ENCODE data around the gene CIAO2A. TPM values are rescaled to one million over a fixed set of nuclear protein-coding genes. Genes with fewer than 3 reads are reported as not detected.

Gene CIAO2A
- polyA plus RNA-seq, 1 experiment, result 75.8 TPM

DNA sequence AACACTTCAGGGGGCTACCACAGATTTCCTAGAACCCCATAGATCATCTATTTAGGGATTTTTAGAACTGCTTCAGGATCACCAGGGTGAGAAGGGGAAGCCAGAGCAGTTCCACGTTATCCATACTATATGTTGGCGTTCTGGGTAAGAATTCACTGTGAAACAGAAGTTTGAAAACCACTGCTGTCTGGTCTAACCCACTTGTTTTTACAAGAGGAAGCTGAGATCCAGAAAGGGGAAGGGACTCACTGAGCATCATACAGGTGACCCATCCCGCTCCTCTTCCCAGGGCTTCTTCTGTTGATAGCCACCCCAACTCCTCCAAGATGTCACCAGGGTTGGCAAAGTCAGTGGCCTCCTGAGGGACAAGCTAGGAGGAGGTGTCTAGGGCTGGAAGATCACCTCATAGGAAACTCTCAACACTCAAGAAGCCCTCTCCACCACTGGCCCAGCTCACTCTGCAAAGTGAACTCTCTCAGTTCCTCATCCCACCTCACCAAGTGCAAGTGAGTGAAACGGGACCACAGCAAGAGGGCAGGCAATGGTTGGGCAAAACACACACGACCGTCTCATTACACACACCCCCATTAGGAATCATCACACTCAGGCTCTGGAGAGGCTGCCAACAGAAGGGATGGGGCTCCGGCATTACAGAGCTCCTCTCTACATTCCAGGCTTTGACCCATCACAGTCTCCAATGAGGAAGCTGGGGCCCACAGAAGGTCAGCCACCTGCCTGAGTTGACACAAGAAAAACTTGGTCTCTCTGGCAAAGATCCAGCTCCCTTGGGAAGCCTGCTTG, 49.1 kb downstream of the CIAO2A start:
- CTCF ChIA-PET, result interaction anchor here (2.4 kb wide), 1 partner anchor 292 kb away, joined by 31 read pairs; no protein-coding TSS in a partner anchor
- POLR2A ChIA-PET, result no interaction called here
- DNase-seq (ENCODE audit: low read depth, low spot score), result no peak
- Histone ChIP-seq H3K27ac (ENCODE audit: low read depth, low read length) (no peak overlapping the region), H3K27me3 (ENCODE audit: control insufficient read depth, insufficient read depth, low read length) (peaks cover 58% of the 10 kb centered on the region), H3K9me3 (ENCODE audit: control insufficient read depth, insufficient read depth, low read length) (no peaks in the 10 kb centered on the region), H3K4me3 (ENCODE audit: low read depth, low read length) (no peak overlapping the region)
- TF ChIP-seq, protein P1, sequence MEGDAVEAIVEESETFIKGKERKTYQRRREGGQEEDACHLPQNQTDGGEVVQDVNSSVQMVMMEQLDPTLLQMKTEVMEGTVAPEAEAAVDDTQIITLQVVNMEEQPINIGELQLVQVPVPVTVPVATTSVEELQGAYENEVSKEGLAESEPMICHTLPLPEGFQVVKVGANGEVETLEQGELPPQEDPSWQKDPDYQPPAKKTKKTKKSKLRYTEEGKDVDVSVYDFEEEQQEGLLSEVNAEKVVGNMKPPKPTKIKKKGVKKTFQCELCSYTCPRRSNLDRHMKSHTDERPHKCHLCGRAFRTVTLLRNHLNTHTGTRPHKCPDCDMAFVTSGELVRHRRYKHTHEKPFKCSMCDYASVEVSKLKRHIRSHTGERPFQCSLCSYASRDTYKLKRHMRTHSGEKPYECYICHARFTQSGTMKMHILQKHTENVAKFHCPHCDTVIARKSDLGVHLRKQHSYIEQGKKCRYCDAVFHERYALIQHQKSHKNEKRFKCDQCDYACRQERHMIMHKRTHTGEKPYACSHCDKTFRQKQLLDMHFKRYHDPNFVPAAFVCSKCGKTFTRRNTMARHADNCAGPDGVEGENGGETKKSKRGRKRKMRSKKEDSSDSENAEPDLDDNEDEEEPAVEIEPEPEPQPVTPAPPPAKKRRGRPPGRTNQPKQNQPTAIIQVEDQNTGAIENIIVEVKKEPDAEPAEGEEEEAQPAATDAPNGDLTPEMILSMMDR (IDR thresholded peaks at IDR 0.05; ENCODE audit: low read depth, low read length), result no peak

DNA sequence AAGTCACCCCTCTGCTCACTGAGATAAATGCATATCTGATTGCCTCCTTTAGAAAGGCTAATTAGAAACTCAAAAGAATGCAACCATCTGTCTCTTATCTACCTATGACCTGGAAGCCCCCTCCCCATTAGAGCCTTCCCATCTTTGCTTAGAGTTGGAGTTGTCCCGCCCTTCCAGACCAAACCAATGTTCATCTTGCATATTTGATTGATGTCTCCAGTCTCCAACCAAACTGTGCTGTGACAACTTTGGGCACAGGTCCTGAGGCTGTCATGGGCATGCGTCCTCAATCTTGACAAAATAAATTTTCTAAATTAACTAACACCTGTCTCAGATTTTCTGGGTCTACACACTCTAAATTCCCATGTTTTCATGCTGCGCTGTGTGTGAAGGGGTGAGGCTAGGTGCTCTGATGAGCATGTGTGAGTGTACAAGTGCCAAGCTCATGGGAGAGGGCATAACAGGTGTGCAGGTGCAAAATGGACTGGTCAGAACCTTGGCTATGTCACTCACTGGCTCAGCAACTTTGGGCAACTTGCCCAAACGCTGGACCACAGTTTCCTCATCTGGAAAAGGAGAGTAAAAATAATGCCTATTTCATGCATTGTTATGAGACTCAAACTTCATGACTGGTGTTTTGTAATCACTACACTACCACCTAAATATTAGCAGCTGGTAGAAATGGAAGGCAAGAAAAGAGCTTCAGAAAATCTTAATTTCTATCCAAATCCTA, 54.6 kb downstream of the CIAO2A start:
- ChIA-PET POLR2A (no interaction called here), CTCF (interaction anchor here (0.7 to 1.0 kb wide), 2 partner anchors 93 to 287 kb away, joined by 3 read pairs; no protein-coding TSS in a partner anchor)
- H3K27me3 ChIP-seq (ENCODE audit: control insufficient read depth, insufficient read depth, low read length), result peaks cover 25% of the 10 kb centered on the region
- H3K27ac ChIP-seq (ENCODE audit: low read depth, low read length), result no peak overlapping the region
- DNase-seq (ENCODE audit: low read depth, low spot score), result no peak
- TF ChIP-seq, protein P1 (IDR thresholded peaks at IDR 0.05; ENCODE audit: low read depth, low read length), result no peak
- no peak overlapping the region for H3K4me3 ChIP-seq (ENCODE audit: low read depth, low read length)
- H3K9me3 ChIP-seq (ENCODE audit: control insufficient read depth, insufficient read depth, low read length), result no peaks in the 10 kb centered on the region

DNA sequence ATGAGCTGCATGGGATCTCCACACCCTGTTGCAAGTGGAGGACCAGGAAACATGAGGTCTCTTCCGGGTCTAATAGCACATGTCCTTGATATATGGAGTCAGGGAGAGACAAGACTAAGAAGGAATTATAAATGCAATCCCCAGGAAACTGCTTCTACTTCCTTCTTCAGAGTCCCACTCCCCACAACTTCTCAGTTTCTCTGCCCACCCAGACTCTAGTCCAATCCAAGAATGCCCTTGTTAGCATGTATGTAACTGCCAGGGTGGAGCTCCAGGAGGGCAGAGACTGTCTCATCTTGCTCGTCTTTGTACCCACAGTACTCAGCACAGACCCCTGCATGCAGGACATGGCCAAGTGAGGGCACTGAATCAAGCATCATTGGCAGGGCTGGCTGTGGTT, 55.7 kb downstream of the CIAO2A start:
- TF ChIP-seq, protein P1 (IDR thresholded peaks at IDR 0.05; ENCODE audit: low read depth, low read length), result no peak
- no peak for DNase-seq (ENCODE audit: low read depth, low spot score)
- ChIA-PET POLR2A (interaction anchor here (0.6 to 0.7 kb wide), 2 partner anchors 131 to 438 kb away, joined by 4 to 6 read pairs; no protein-coding TSS in a partner anchor), CTCF (no interaction called here)
- H3K4me3 ChIP-seq (ENCODE audit: low read depth, low read length), result no peak overlapping the region
- H3K27ac ChIP-seq (ENCODE audit: low read depth, low read length), result no peak overlapping the region
- peaks cover 21% of the 10 kb centered on the region for H3K27me3 ChIP-seq (ENCODE audit: control insufficient read depth, insufficient read depth, low read length)
- no peaks in the 10 kb centered on the region for H3K9me3 ChIP-seq (ENCODE audit: control insufficient read depth, insufficient read depth, low read length)

DNA sequence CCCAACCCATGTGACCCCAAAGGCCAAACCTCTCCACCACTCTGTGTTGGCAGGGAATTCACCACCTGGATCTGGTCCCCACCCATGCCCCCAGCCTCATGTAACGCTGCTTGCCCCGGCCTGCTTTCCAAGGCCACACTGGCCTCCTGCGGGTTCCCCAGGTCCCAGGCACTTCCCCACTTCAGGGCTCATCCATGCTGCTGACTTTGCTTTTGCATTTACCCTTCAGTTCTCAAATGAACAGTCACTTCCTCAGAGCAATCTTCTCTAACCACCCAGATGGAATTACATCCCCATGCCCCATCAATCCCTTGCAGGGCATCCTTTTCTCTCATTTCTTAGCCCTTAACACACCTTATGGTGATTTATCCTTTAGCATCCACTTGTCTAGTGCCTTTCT, 56.5 kb downstream of the CIAO2A start:
- CTCF ChIA-PET, result interaction anchor here (2.1 kb wide), 1 partner anchor 9 kb away, joined by 9 read pairs; the partner anchor contains the start of gene DAPK2
- Histone ChIP-seq H3K4me3 (ENCODE audit: low read depth, low read length) (no peak overlapping the region), H3K27me3 (ENCODE audit: control insufficient read depth, insufficient read depth, low read length) (peaks cover 13% of the 10 kb centered on the region), H3K27ac (ENCODE audit: low read depth, low read length) (no peak overlapping the region), H3K9me3 (ENCODE audit: control insufficient read depth, insufficient read depth, low read length) (no peaks in the 10 kb centered on the region)
- no peak for DNase-seq (ENCODE audit: low read depth, low spot score)
- TF ChIP-seq, protein P1 (IDR thresholded peaks at IDR 0.05; ENCODE audit: low read depth, low read length), result no peak
- POLR2A ChIA-PET, result no interaction called here

DNA sequence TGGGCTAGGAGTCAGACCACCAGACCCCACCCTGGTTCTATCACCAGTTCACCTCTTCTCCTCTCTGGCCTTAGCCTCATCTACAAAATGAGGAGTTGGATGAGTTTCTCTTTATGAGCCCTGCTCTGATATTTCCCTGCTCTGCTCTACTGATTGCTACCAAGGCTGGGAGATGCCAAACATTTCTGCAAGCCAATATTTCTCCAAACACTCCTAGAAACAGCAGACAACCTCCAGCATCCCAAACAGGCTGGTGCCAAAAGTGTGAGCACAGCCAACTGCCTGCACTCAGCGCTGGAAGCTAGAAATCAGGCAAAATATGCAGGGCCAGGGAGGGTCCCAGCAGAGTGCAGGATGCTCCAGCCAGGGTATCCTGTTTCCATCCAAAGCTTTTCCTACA, 58.1 kb downstream of the CIAO2A start:
- POLR2A ChIA-PET, result no interaction called here
- CTCF ChIA-PET, result interaction anchor here (2.1 kb wide), 1 partner anchor 11 kb away, joined by 9 read pairs; the partner anchor contains the start of gene DAPK2

More for the DNA sequence above, 58.1 kb downstream of the CIAO2A start:
- Histone ChIP-seq H3K9me3 (ENCODE audit: control insufficient read depth, insufficient read depth, low read length) (no peaks in the 10 kb centered on the region), H3K4me3 (ENCODE audit: low read depth, low read length) (no peak overlapping the region), H3K27ac (ENCODE audit: low read depth, low read length) (no peak overlapping the region), H3K27me3 (ENCODE audit: control insufficient read depth, insufficient read depth, low read length) (peaks cover 10% of the 10 kb centered on the region)
- no peak for DNase-seq (ENCODE audit: low read depth, low spot score)
- TF ChIP-seq, protein P1 (IDR thresholded peaks at IDR 0.05; ENCODE audit: low read depth, low read length), result no peak

Measured in AG04450 (cell line).